NOMO-1 treated with dmso at 0.1 percent for 144 hours (cell line): ENCODE measurements around the gene EXOC4.

ENCODE experiments used
- DNase-seq: peaks from one replicate; lab custom pipeline; 2025; ENCODE audit not compliant: unreplicated experiment; lab: John Stamatoyannopoulos, UW

The EXOC4 gene

GRCh38 chr7:134088199-134088598 lies 835.3 kb downstream of the EXOC4 start:
- DNase-seq = no peak

GRCh38 chr7:134089446-134089845 lies 836.6 kb downstream of the EXOC4 start:
- DNase-seq = no peak

GRCh38 chr7:134098072-134098471 lies 845.2 kb downstream of the EXOC4 start:
- DNase-seq = no peak

- no peak for DNase-seq
These were observed 848.8 kb downstream of the EXOC4 start for GRCh38 chr7:134101716-134102115.

DNA sequence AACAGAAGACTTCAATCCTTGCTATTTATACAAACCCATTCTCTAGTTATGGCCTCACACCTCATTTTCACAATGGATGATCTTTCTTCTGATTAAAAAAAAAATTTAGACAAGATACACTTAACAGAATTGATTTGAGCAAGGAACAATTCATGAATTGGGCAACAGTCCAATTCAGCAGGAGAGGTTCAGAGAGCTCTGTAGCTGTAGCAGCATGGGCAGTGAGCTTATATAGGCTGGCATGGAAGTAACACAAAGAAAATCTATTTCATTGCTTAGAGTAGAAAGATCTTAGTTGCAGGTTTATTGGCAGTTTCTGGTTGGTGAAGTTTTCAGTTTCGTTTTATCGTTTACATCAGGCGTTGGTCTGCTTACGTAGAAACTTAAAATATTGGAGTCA lies 851.3 kb downstream of the EXOC4 start:
- DNase-seq = no peak

GRCh38 chr7:134105841-134106240 lies 853.0 kb downstream of the EXOC4 start:
- DNase-seq = no peak

DNA sequence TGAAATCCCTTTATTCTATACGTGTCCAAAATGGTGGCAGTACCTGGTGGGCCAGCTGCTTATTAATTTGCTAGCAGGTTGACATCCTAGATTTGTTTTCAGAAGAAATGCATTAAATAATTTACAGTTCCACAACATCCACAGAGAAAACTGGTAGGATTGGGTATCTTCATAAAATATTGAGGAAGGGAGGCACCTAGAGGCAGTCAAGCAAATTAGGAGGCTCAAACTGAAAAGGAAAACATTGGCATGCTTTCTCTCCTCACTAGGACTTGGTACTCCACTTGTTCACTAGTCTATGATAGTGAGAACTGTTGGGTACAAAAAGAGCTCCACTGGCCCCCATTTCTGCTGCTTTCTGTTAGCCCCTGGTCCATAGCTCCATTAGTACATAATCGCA lies 855.9 kb downstream of the EXOC4 start:
- no peak for DNase-seq

DNA sequence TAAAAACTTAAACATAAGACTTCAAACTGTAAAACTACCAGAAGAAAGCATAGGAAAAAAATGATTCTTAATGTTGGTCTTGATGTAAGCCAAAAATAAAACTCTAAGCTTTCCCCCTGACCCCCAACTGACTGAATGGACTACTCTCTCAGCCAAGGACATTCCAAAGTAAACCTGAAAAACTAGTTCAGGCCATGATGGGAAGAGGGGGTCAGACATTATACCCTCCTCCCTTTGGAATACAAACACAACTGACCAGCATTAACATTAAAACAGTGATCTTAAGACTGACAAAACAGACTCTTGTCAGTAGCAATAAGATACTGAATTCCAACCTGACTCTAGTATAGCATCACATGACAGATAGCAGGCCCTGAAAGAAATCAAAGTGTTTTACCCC lies 860.8 kb downstream of the EXOC4 start:
- no peak for DNase-seq

DNA sequence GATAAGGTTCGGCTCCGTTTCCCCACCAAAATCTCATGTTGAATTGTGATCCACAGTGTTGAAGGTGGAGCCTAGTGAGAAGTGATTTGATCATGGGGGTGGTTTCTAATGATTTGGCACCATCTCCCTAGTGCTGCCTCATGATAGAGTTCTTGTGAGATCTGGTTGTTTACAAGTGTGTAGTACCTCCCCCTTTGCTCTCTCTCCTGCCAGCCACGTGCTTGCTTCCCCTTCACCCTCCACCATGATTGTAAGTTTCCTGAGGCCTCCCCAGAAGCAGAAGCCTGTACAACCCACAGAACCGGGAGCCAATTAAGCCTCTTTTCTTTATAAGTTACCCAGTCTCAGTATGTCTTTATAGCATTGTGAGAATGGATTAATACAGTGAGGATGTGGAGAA lies 862.1 kb downstream of the EXOC4 start:
- no peak for DNase-seq
